IMR-90 (cell line): ENCODE results near the gene MREG. TPM values are rescaled to one million over a fixed set of nuclear protein-coding genes. Genes with fewer than 3 reads are reported as not detected.

ENCODE experiments used
- ATAC-seq: fragments of 200-7000 bp; cut with Tn5 transposase; 2 replicates; pipeline ENCODE4 v1.9.1; 2020; ENCODE audit warnings: low read depth, mild to moderate bottlenecking, moderate library complexity
- BruUV-seq: library from RNA; stranded (reverse); fragments of 400-500 nt; replicated peaks from 2 replicates; lab custom pipeline; 2021; lab: Mats Ljungman, UMichigan
- CTCF ChIA-PET: fragments of 300-600 bp; formaldehyde crosslinking; extraction: SDS; loops from one replicate; lab custom pipeline; 2021; ENCODE audit warnings: antibody characterized with exemption; lab: Yijun Ruan, JAX
- POLR2A ChIA-PET: fragments of 300-600 bp; sonication (Branson Sonifier 250); formaldehyde crosslinking; loops from one replicate; lab custom pipeline; 2022; ENCODE audit warnings: antibody characterized with exemption; ENCODE audit not compliant: unreplicated experiment; lab: Charles Lee
- DNase-seq: peaks from one replicate; pipeline ENCODE4 v3.0.0; 2013
- H2AFZ ChIP-seq: replicated peaks from 2 replicates; pipeline ENCODE3; 2013; ENCODE audit warnings: low read length, mild to moderate bottlenecking; ENCODE audit not compliant: poor library complexity
- H2AK5ac ChIP-seq: 2 replicates; pipeline ENCODE4 v1.6.1; 2013; ENCODE audit warnings: low read depth, low read length, inconsistent platforms
- H2AK9ac ChIP-seq: replicated peaks from 2 replicates; pipeline ENCODE3; 2013; ENCODE audit warnings: mild to moderate bottlenecking, low read depth, low read length, moderate library complexity; ENCODE audit not compliant: poor library complexity
- H2BK120ac ChIP-seq: 2 replicates; pipeline ENCODE4 v1.6.1; 2013; ENCODE audit warnings: low read depth, low read length, inconsistent platforms
- H2BK15ac ChIP-seq: 3 replicates; pipeline ENCODE4 v1.6.1; 2013; ENCODE audit warnings: low read depth, low read length, inconsistent platforms
- H2BK20ac ChIP-seq: 2 replicates; pipeline ENCODE4 v1.6.1; 2013; ENCODE audit warnings: low read depth, mild to moderate bottlenecking, inconsistent platforms, low read length, moderate library complexity
- H2BK5ac ChIP-seq: 2 replicates; pipeline ENCODE4 v1.6.1; 2013; ENCODE audit warnings: mild to moderate bottlenecking, low read depth, low read length, inconsistent platforms; ENCODE audit not compliant: poor library complexity, severe bottlenecking
- H3K14ac ChIP-seq: replicated peaks from 2 replicates; pipeline ENCODE4 v1.6.1; 2013; ENCODE audit warnings: low read depth, low read length, inconsistent platforms
- H3K18ac ChIP-seq: 2 replicates; pipeline ENCODE4 v1.6.1; 2013; ENCODE audit warnings: low read depth, low read length, control low read depth
- H3K23ac ChIP-seq: 2 replicates; pipeline ENCODE4 v1.6.1; 2013; ENCODE audit warnings: low read depth, low read length, inconsistent platforms
- H3K27ac ChIP-seq: 2 replicates; pipeline ENCODE4 v1.5.1; 2013; ENCODE audit warnings: mild to moderate bottlenecking, control low read depth, low read length; ENCODE audit not compliant: insufficient read depth
- H3K27me3 ChIP-seq: 2 replicates; pipeline ENCODE4 v1.6.1; 2013; ENCODE audit warnings: low read length; ENCODE audit not compliant: control insufficient read depth, insufficient read depth
- H3K36me3 ChIP-seq: 2 replicates; pipeline ENCODE4 v1.6.1; 2013; ENCODE audit warnings: low read length, mixed read lengths; ENCODE audit not compliant: control insufficient read depth, insufficient read depth
- H3K4ac ChIP-seq: 2 replicates; pipeline ENCODE4 v1.6.1; 2013; ENCODE audit warnings: low read depth, low read length, inconsistent platforms
- H3K4me1 ChIP-seq: 2 replicates; pipeline ENCODE4 v1.6.1; 2013; ENCODE audit warnings: low read length, mixed read lengths; ENCODE audit not compliant: control insufficient read depth, insufficient read depth
- H3K4me2 ChIP-seq: 2 replicates; pipeline ENCODE4 v1.6.1; 2013; ENCODE audit warnings: low read depth, mild to moderate bottlenecking, control low read depth, low read length, moderate library complexity
- H3K4me3 ChIP-seq: 2 replicates; pipeline ENCODE4 v1.5.1; 2013; ENCODE audit warnings: low read depth, mild to moderate bottlenecking, control low read depth, low read length, moderate library complexity; ENCODE audit not compliant: insufficient read depth
- H3K56ac ChIP-seq: 2 replicates; pipeline ENCODE4 v1.6.1; 2013; ENCODE audit warnings: low read length, inconsistent platforms; ENCODE audit not compliant: insufficient read depth; ENCODE audit errors: extremely low read depth
- H3K79me1 ChIP-seq, 2 experiments: 2 replicates each; pipeline ENCODE4 v1.6.1; 2013; ENCODE audit warnings: low read length in 2 of 2, inconsistent platforms in 1 of 2, low read depth in 1 of 2
- H3K9ac ChIP-seq: 2 replicates; pipeline ENCODE4 v1.6.1; 2013; ENCODE audit warnings: low read depth, low read length, control low read depth
- H3K9me1 ChIP-seq: 2 replicates; pipeline ENCODE4 v1.6.1; 2013; ENCODE audit warnings: low read length, inconsistent platforms; ENCODE audit not compliant: insufficient read depth
- H3K9me3 ChIP-seq: 2 replicates; pipeline ENCODE4 v1.6.1; 2013; ENCODE audit warnings: low read length; ENCODE audit not compliant: control insufficient read depth, insufficient read depth
- H4K20me1 ChIP-seq: 2 replicates; pipeline ENCODE4 v1.6.1; 2013; ENCODE audit warnings: low read length, inconsistent platforms; ENCODE audit not compliant: insufficient read depth
- H4K5ac ChIP-seq: 2 replicates; pipeline ENCODE4 v1.6.1; 2013; ENCODE audit warnings: mild to moderate bottlenecking, low read depth, low read length, control low read depth
- H4K8ac ChIP-seq, 2 experiments: 2 replicates each; pipeline ENCODE4 v1.6.1; 2013; ENCODE audit warnings: low read depth in 2 of 2, low read length in 2 of 2, control low read depth in 1 of 2, inconsistent platforms in 1 of 2
- H4K91ac ChIP-seq: 2 replicates; pipeline ENCODE4 v1.6.1; 2013; ENCODE audit warnings: low read depth, low read length, inconsistent platforms; ENCODE audit not compliant: insufficient read depth
- BHLHE40 ChIP-seq: fragments of 150-350 bp; IDR thresholded peaks from 2 replicates; pipeline ENCODE4 v1.6.1; 2016; ENCODE audit warnings: mild to moderate bottlenecking, low read depth, low read length
- MAZ ChIP-seq: IDR thresholded peaks from 2 replicates; pipeline ENCODE4 v1.6.1; 2012; ENCODE audit warnings: low read depth, mild to moderate bottlenecking, low read length, improper control_type of control experiment, moderate library complexity, borderline replicate concordance
- POLR2A ChIP-seq: IDR thresholded peaks from 2 replicates; pipeline ENCODE4 v1.6.1; 2012; ENCODE audit warnings: mild to moderate bottlenecking, low read depth, low read length
- RAD21 ChIP-seq: IDR thresholded peaks from 2 replicates; pipeline ENCODE4 v1.6.1; 2012; ENCODE audit warnings: low read length, improper control_type of control experiment
- USF2 ChIP-seq: fragments of 150-350 bp; IDR thresholded peaks from 2 replicates; pipeline ENCODE4 v1.6.1; 2017; ENCODE audit warnings: mild to moderate bottlenecking, antibody characterized with exemption, low read length, low read depth
- WGBS, 2 experiments: methylation state at CpG; one replicate each; pipeline versions ENCODE4 v1.1.5 to v1.1.7; 2013; ENCODE audit warnings: missing lambda C conversion rate in 2 of 2; ENCODE audit not compliant: insufficient read length in 1 of 2; ENCODE audit errors: extremely low coverage in 2 of 2; 5-methylcytosine and 5-hydroxymethylcytosine counted together
- dilution Hi-C: fragments of 300-500 bp; cut with HindIII; formaldehyde crosslinking; loops from one replicate; pipeline ENCODE4 v1.14.3; 2018; ENCODE audit warnings: low sequenced_read_pairs; ENCODE audit not compliant: unreplicated experiment
- in situ Hi-C: fragments of 300-500 bp; cut with MboI; formaldehyde crosslinking; loops from 3 replicates; pipeline ENCODE4 v1.14.3; 2019; ENCODE audit warnings: low sequenced_read_pairs, inconsistent platforms, mixed read lengths
- intact Hi-C: fragments of 100-400 bp; cut with micrococcal nuclease; formaldehyde crosslinking; loops from 2 replicates; pipeline ENCODE4 v1.10.0; 2022
- polyA plus RNA-seq, 3 experiments: library from polyadenylated mRNA; depleted of rRNA; stranded (reverse); fragments of >200 nt; gene quantifications; 2 replicates each; pipeline ENCODE4 v1.2.3, GENCODE V29; 2012; ENCODE audit warnings: low replicate concordance in 1 of 3
- total RNA-seq: library from RNA; depleted of rRNA; stranded (reverse); fragments of >200 nt; gene quantifications from 2 replicates; pipeline ENCODE4 v1.2.3, GENCODE V29; 2012

The MREG gene
- total and polyA plus RNA-seq, 2 of the 4 experiments (the other 2 are of a cell fraction) = 1.0 to 1.8 TPM

GRCh38 chr2:216015722-216016464, 2.5 kb upstream of the MREG start:
- Histone ChIP-seq H3K4me1 (peaks cover 2% of the 10 kb centered on the region; the same call in 1 of the 2 replicates), H2BK15ac (no peak overlapping the region), H3K4ac (no peak overlapping the region), H3K14ac (no peak overlapping the region), H3K36me3 (no peaks in the 10 kb centered on the region), H2AK9ac (peak overlapping the region; percentile 34), H3K27ac (no peak overlapping the region), H4K8ac (no peak overlapping the region), H3K9me3 (no peaks in the 10 kb centered on the region), H2AFZ (no peak overlapping the region), H3K18ac (no peak overlapping the region), H3K27me3 (no peaks in the 10 kb centered on the region), H2AK5ac (no peak overlapping the region), H4K91ac (no peak overlapping the region), H4K5ac (no peak overlapping the region), H3K4me2 (no peak overlapping the region), H2BK5ac (no peak overlapping the region), H3K9ac (no peak overlapping the region), H3K23ac (no peak overlapping the region), H2BK120ac (no peak overlapping the region), H2BK20ac (no peak overlapping the region), H3K56ac (no peak overlapping the region), H3K4me3 (no peak overlapping the region), H3K9me1 (no peaks in the 10 kb centered on the region), H4K20me1 (no peaks in the 10 kb centered on the region), H3K79me1 (no peaks in the 10 kb centered on the region)
- BruUV-seq = no TSS peak
- in situ Hi-C loops (no loop called here), intact Hi-C loops (no loop called here), dilution Hi-C loops (no loop called here)
- ChIA-PET CTCF (no interaction called here), POLR2A (no interaction called here)
- TF ChIP-seq MAZ = no peak
- no peak for TF ChIP-seq RAD21
- no peak for TF ChIP-seq USF2
- TF ChIP-seq BHLHE40 = no peak
- no peak for TF ChIP-seq POLR2A
- no peak for DNase-seq
- no peak for ATAC-seq
- 75% methylated on average over 1 of the region's 5 CpGs; no CpG with 5 or more reads in 1 of the 2 experiments for WGBS, 2 experiments
